GM18858 (cell line): ENCODE results near the gene MYL12B.
A peak's percentile ranks its signal among the peaks of the same experiment; 100 is the strongest.
"Not testable (repeated sequence)": the region's sequence is repeated elsewhere in the genome, so short reads cannot be mapped to it uniquely, and the experiment has no call there.

Source experiments
- ATAC-seq: cut with Tn5 transposase; IDR thresholded peaks from one replicate; pipeline ENCODE4 v1.9.1; 2021; ENCODE audit not compliant: unreplicated experiment

MYL12B gene

GRCh38 chr18:3294435-3295080, 32.6 kb downstream of the MYL12B start:
- ATAC-seq = no peak

DNA sequence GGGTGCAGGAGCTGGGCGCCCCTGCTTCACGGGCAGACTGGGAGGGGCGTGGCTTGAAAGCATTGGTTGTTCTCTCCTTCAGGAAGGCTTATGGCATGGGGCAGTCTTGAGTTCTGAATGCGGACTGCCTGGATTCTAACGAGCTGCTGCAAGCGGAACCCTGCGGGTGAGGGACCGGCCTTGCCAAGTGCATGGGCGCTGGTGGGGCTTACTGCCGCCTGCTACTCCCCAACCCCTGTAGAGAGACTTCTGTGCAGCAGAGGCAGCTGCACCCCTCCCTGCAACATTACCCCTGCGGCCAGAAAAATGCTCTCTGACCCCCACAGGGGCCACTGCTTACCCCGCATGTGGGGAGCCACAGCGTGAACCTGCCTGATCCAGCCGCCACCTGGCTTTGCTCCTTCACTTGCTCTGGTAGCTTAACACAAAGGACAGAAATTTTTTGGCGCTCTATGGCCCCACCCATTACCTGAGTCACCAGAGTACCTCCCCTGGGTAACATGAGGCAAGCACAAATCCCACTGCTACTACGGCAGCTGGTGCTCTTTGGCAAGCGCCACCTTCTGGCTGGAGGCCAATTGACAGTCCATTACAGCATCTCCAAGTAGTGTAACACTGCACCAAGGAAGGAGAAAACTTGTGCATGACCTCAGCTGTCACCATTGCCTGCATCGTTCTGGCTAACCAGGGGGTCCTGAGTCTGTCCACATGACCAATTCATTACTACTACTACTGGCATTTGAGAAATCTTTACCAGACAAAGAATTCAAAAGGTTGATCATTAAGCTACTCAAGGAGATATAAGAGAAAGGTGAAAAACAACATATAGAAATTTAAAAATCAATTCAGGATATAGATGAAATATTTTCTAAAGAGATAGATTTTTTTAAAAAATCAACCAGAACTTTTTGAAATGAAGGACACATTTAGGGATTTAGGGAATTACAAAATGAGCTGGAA, 35.4 kb downstream of the MYL12B start:
- ATAC-seq = peak; percentile 98

DNA sequence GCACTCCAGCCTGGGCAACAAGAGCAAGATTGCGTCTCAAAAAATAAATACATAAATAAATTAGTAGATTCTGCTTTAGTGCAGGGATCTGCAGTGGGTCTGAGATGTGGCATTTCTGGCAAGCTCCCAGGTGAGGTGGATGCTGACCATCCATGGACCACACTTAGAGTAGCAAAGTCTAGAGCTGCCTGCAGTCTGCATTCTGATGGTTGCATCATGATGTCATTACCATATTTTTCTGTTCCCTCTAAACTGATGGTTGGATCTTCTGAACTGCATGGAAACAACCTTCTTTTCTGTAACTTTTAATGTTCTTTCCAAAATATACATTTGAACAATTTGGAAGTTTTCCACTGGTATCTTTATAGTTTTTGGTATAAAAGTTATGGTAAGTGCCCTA, 42.9 kb downstream of the MYL12B start:
- no peak for ATAC-seq

- ATAC-seq = no peak
These were observed 43.4 kb downstream of the MYL12B start for GRCh38 chr18:3305354-3305762.

- no peak for ATAC-seq
These were observed 44.0 kb downstream of the MYL12B start for GRCh38 chr18:3305933-3306332.

- ATAC-seq = no peak
These were observed 44.5 kb downstream of the MYL12B start for GRCh38 chr18:3306391-3306790.

DNA sequence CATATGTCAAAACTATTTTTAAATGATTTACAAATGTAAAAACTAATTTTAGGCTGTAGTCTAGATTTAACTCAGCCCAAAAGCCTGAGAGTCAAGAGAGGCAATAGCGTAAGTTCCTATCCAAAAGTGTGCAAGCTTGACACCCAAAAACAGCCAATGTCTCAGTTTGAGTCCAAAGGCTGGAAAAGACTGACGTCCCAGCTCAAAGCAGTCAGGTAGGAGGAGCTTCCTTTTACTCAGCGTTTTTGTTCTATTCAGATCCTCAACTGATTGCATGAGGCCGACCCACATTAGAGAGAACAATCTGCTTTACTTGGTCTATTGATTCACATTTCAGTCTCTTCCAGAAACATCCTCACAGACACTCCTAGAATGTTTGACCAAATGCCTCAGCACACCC, 51.8 kb downstream of the MYL12B start:
- ATAC-seq = no peak

- ATAC-seq = not testable (repeated sequence)
These were observed 53.4 kb downstream of the MYL12B start for GRCh38 chr18:3315344-3315743.

DNA sequence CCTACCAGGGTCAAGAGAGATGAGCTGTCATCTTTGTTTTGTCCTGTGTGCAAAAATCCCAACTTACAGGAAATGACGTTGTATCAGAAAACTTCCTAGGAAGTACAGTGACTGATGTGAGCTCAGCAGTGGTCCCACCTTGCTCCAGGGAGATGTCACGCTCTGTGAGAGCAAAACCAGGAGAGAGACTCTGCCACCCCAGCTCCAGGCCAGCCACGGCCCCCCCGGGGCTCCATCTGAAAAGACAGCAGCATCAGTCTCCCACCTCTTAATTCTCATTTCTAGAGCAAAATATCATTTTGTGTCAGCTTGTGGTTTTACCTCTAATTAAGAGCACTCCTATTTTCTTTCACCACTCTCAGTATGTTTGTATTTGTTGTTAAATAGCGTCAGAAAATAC, 57.5 kb downstream of the MYL12B start:
- no peak for ATAC-seq

DNA sequence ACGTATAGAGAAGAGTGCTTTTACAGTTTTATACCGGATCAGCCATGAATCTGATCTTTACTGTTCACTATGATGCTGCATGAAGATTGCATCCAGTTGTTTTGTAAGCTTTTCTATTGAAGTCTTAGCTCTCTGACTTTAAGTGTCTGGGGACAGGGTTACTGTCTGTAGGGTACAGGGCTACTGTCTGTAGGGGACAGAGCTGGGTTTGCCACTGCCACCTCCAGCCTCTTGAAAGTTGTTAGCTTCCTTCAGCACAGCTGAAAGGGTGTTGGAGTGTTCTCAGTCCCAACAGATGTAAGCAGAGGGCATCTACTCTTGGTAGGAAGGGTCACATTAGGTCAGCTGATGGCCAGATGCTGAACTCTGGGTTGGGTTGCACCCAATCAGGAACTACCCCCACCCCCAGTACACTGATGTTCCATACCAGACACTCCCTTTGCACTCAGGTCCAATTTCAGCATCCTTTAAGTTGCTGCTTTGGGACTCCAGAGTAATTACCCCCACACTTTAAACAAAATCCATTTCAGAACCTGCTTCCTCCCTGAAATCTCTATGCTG, 58.0 kb downstream of the MYL12B start:
- no peak for ATAC-seq

GRCh38 chr18:3321133-3321812, 59.3 kb downstream of the MYL12B start:
- ATAC-seq = no peak

GRCh38 chr18:3323900-3324299, 62.0 kb downstream of the MYL12B start:
- peak; percentile 48 for ATAC-seq
